Daoy (cell line): ENCODE measurements around the gene GPANK1. TPM values are rescaled to one million over a fixed set of nuclear protein-coding genes. Genes with fewer than 3 reads are reported as not detected.
A peak's percentile ranks its signal among the peaks of the same experiment; 100 is the strongest.

Source experiments
- DNase-seq: peaks from one replicate; pipeline ENCODE4 v3.0.0-alpha.2; 2015; ENCODE audit warnings: low read depth
- total RNA-seq: library from RNA; depleted of rRNA; stranded (reverse); fragments of >200 nt; shearing (Covaris generic); gene quantifications from 2 replicates; pipeline ENCODE4 v1.2.3, GENCODE V29; 2014; rRNA removed

GPANK1 gene
- total RNA-seq, 1 experiment from 2014 or later = 32.9 TPM

DNA sequence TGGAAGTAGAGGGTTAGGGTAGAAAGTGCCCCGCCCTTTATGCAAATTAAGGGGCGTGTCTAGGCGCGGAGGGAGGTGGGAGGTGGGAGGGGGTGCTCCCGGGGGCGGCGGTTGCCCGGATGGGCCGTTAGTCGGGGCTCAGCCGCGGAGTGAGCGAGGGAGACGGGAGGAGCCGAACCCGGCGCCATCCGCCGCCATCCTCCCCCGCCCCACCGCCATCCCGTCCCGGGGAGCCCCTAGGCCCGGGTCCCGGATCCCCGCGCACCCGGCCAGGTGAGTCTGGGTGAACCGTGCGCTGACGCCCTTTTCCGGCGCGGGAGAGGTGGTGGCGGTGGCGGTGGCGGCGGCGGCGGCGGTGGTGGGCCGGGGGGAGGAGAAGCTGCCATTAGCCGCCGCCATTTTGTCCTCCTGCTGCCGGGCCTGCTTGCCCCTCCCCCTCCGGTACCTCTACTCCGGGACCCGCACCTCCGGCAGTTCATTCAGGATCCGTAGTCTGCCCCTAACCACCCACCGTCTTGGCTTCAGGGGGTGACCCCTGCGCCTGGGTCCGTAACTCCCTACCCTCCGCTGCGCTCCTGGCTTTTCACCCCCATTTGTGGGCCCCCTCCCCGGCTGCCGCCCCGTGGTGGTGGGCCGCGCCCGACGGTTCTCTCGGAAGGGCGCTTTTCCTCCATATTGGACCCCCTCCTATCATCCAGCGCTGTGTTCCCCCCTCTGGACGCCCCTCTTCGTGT is 44.0 kb downstream of the GPANK1 start, which contains the start of gene PRRC2A:
PRRC2A (plus strand) TSS at position 130 of the 734 bp plus-strand sequence. CDS start 2,075 bp downstream, outside the sequence.
- DNase-seq = no peak

DNA sequence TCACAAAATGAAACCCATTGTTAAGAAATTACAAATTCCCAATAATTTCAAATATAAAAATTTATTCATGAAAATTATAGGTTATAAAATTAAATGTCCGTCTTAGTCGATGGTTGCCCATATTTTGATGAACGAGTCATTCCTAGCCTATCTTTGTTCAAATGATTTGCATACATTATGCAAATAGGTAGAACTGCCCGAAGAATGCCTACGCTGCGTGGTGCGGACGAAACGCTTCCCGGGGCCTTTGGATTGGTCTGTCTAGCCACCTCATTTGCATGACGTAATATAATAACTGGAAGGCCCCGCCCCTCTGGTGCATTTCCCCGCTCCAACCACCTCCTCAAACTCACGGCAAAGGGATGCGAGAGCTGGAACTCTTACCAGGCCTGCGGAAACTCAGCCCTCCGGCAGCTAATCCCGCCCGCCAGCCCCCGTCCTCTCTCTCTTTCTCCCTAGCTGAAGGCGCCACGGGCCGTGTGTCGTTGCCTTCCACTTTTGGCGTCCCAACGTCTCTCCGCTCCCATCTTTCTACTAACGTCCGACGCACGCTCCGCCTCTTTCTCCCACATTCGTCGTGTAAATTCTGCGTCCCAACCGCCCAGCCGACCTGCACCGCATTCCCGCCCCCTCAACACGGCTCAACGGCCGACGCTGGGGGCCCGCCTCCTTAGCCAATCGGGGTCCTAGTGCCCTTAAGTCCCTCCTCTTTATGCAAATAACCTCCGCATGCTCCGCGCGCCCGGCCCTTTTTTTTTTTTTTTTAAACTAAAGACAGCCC is 44.8 kb downstream of the GPANK1 start:
- peak; percentile 100 for DNase-seq

DNA sequence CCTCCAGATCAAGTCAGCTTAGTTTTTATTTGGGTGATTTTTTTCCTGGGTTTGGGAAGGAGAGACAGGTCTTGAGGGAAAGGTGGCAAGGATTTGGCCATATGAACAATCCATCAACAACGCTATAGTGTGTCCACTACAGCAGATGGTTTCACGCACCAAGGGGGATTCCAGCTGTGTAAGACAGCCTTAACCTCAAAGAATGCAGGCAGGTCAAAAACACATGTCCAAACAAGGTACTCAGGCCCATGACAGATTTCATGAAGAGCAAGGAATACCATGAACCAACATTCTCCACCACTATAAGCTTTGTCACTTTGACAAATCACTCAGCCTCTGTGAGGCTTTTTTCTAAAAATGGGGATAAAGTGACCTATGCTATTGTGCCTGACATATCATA is 47.8 kb downstream of the GPANK1 start:
- no peak for DNase-seq

DNA sequence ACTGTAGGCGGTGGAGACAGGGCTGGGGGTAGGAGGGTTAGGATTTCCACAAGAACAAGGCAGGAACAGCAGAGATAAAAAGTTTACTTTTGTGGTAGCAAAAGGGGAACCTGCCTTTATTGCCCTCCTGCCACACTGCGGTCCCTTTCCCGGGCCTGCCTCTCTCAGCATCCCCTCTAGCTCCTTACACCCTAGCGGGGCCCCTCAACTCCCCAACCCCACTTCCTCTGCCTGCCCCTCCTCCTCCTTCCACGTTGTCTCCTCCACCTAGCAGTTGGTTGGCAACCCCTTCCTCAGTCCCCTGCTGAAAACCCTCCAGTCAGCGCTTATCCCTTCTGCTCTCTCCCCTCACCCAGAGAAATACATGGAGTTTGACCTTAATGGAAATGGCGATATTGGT is 49.0 kb downstream of the GPANK1 start:
- no peak for DNase-seq

DNA sequence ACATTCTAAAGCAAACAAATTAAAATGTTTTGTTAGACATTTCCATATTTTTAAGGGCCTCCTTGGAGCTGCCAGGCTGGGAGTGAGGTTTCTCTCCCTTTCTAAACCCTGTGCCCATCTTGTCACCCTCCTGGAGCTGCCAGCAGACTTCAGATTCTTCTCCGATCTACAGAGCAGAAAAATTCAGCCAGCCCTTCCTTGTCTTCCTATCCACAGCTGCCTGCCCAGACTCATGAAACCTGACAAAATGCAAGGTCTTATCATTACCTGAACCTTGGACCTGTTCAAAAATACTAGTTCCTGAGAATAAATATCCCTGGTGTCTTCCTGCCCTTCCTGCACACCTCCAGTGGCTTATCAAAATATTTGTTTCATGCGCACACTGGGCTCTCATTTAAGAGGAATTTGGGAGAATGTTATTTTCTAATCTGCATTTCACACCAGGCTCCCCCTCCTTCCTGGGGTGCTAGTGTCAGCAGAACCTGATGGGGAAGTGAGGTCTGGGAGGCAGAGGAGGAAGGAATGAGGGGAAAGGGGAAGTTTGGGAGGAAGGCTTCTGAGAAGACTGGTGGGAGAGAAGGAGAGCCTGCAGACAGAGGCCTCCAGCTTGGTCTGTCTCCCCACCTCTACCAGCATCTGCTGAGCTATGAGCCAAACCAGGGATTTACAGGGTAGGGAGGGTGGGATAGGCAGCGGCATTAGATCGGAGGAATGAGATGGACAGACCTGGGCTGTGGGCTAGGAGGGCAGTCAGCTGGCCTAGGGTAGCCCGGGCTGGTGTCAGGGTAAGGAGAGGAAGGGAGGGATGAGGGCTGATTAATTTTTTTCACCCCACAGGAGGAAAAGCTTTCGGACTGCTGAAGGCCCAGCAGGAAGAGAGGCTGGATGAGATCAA is 49.9 kb downstream of the GPANK1 start, which contains the start of gene AIF1:
AIF1 (plus strand) TSS at position 551 of the 895 bp plus-strand sequence; CDS start at position 647, 96 bp downstream.
- no peak for DNase-seq

DNA sequence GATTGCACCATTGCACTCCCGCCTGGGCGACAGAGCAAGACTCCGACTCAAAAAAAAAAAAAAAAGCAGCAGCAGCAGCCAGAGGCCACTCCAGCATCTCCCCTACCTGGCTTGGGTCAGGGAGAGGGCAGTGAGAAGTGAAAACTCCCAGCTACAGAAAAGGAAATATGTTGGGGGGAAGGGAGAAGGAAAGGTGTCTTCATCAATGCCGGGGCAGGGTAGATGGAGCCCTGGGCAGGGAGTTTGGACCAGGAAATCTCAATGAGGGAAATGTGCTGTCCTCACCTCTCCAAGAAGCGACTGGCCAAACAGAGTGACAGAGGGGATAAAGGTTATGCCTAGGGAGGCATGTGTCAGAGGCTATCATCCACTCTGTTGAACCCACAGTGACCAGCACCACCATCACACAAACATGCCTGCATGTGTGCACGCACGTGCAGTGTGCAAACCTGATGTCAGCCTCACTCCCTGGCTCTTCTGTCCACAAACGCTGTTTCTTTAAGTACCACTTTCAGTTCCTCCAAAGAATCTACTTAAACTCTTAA is 50.6 kb downstream of the GPANK1 start:
- DNase-seq = no peak

Other genes with a start within 250 kb of the GPANK1 start
- gene MICB, start 166.9 kb downstream of the GPANK1 start, total RNA-seq = 24.9 and 27.3 TPM in 2 replicates
- gene MCCD1, start 136.0 kb downstream of the GPANK1 start, total RNA-seq = not detected in 2 replicates
- 678 and 762 TPM in 2 replicates for gene DDX39B, start 123.0 kb downstream of the GPANK1 start, total RNA-seq
- gene ATP6V1G2, start 118.4 kb downstream of the GPANK1 start, total RNA-seq = 1.5 TPM in 1 of 2 replicates, not detected in the other
- gene NFKBIL1, start 117.4 kb downstream of the GPANK1 start, total RNA-seq = 16.2 and 21.5 TPM in 2 replicates
- gene LTA, start 92.7 kb downstream of the GPANK1 start, total RNA-seq = 0.11 TPM in 1 of 2 replicates, not detected in the other
- 1.4 and 4.0 TPM in 2 replicates for gene TNF, start 89.4 kb downstream of the GPANK1 start, total RNA-seq
- 2.1 TPM in 1 of 2 replicates, not detected in the other for gene LTB, start 82.6 kb downstream of the GPANK1 start, total RNA-seq
- 0.09 and 3.5 TPM in 2 replicates for gene LST1, start 78.7 kb downstream of the GPANK1 start, total RNA-seq
- not detected in 2 replicates for gene NCR3, start 72.0 kb downstream of the GPANK1 start, total RNA-seq
- gene AIF1, start 49.8 kb downstream of the GPANK1 start, total RNA-seq = not detected in 2 replicates
- 50.1 and 51.9 TPM in 2 replicates for gene PRRC2A, start 44.3 kb downstream of the GPANK1 start, total RNA-seq
- gene BAG6, start 12.3 kb downstream of the GPANK1 start, total RNA-seq = 256 and 287 TPM in 2 replicates
- 0.18 and 1.4 TPM in 2 replicates for gene APOM, start 9.1 kb downstream of the GPANK1 start, total RNA-seq
- gene C6orf47, start 4.2 kb downstream of the GPANK1 start, total RNA-seq = 15.9 and 18.0 TPM in 2 replicates
- gene CSNK2B, start 1.1 kb upstream of the GPANK1 start, total RNA-seq = 328 and 376 TPM in 2 replicates
- 0.91 and 6.3 TPM in 2 replicates for gene LY6G5B, start 5.0 kb upstream of the GPANK1 start, total RNA-seq
- 1.8 TPM in 1 of 2 replicates, not detected in the other for gene LY6G5C, start 16.1 kb upstream of the GPANK1 start, total RNA-seq
- 55.2 and 64.4 TPM in 2 replicates for gene ABHD16A, start 38.3 kb upstream of the GPANK1 start, total RNA-seq
- gene LY6G6F, start 41.9 kb upstream of the GPANK1 start, total RNA-seq = not detected in 2 replicates
- gene LY6G6D, start 50.4 kb upstream of the GPANK1 start, total RNA-seq = not detected in 2 replicates
- gene LY6G6C, start 56.7 kb upstream of the GPANK1 start, total RNA-seq = not detected in 2 replicates
- not detected in 2 replicates for gene MPIG6B, start 58.4 kb upstream of the GPANK1 start, total RNA-seq
- gene DDAH2, start 64.3 kb upstream of the GPANK1 start, total RNA-seq = 46.1 and 55.6 TPM in 2 replicates
- gene CLIC1, start 71.5 kb upstream of the GPANK1 start, total RNA-seq = 1,198 and 1,241 TPM in 2 replicates
- gene MSH5, start 75.0 kb upstream of the GPANK1 start, total RNA-seq = 19.9 and 20.9 TPM in 2 replicates
- 0.27 and 1.6 TPM in 2 replicates for gene SAPCD1, start 97.7 kb upstream of the GPANK1 start, total RNA-seq
- 0.34 TPM in 1 of 2 replicates, not detected in the other for gene VWA7, start 112.3 kb upstream of the GPANK1 start, total RNA-seq
- gene VARS1, start 130.8 kb upstream of the GPANK1 start, total RNA-seq = 77.3 and 80.3 TPM in 2 replicates
- gene LSM2, start 142.0 kb upstream of the GPANK1 start, total RNA-seq = 91.8 and 146 TPM in 2 replicates
- gene HSPA1L, start 150.3 kb upstream of the GPANK1 start, total RNA-seq = 0.12 and 0.80 TPM in 2 replicates
- gene HSPA1A, start 150.5 kb upstream of the GPANK1 start, total RNA-seq = 148 and 171 TPM in 2 replicates
- gene HSPA1B, start 162.7 kb upstream of the GPANK1 start, total RNA-seq = 194 and 206 TPM in 2 replicates
- 46.6 and 51.0 TPM in 2 replicates for gene NEU1, start 197.8 kb upstream of the GPANK1 start, total RNA-seq
- not detected in 2 replicates for gene SLC44A4, start 214.0 kb upstream of the GPANK1 start, total RNA-seq
- 72.8 and 80.6 TPM in 2 replicates for gene EHMT2, start 232.7 kb upstream of the GPANK1 start, total RNA-seq
- gene ZBTB12, start 237.1 kb upstream of the GPANK1 start, total RNA-seq = 7.5 and 9.8 TPM in 2 replicates